Endothelial cell of umbilical vein (primary cell): ENCODE data around the gene PI4KA. TPM values are rescaled to one million over a fixed set of nuclear protein-coding genes. Genes with fewer than 3 reads are reported as not detected.

Experiments used
- BruUV-seq: library from RNA; stranded (reverse); fragments of 400-500 nt; replicated peaks from 2 replicates; lab custom pipeline; 2021; lab: Mats Ljungman, UMichigan
- CTCF ChIA-PET: fragments of 300-600, 350-600 bp; sonication (Branson Sonifier 250); formaldehyde crosslinking; loops from one replicate; lab custom pipeline; 2021; ENCODE audit warnings: antibody characterized with exemption, inconsistent platforms; lab: Charles Lee
- POLR2A ChIA-PET: fragments of 300-600, 350-600 bp; sonication (Branson Sonifier 250); formaldehyde crosslinking; loops from one replicate; lab custom pipeline; 2021; ENCODE audit warnings: antibody characterized with exemption, inconsistent platforms; lab: Charles Lee
- DNase-seq: peaks from one replicate; pipeline ENCODE4 v3.0.0-alpha.2; 2011; ENCODE audit warnings: low read depth, low spot score
- FAIRE-seq: peaks from 2 replicates; lab custom pipeline; 2011; peaks lifted over from hg19 to GRCh38; lab: Jason Lieb, UNC
- H2AFZ ChIP-seq: 2 replicates; pipeline ENCODE4 v1.6.0; 2012; ENCODE audit warnings: low read depth, low read length, control low read depth, inconsistent platforms
- H3K27ac ChIP-seq: 2 replicates; pipeline ENCODE4 v1.5.1; 2011; ENCODE audit warnings: low read depth, mild to moderate bottlenecking, control low read depth, low read length, moderate library complexity; ENCODE audit not compliant: insufficient read depth
- H3K27me3 ChIP-seq, 2 experiments: 2 replicates each; pipeline versions ENCODE4 v1.6.0 to v1.6.1; 2011; ENCODE audit warnings: low read length in 2 of 2, mixed read lengths in 1 of 2; ENCODE audit not compliant: control insufficient read depth in 2 of 2, insufficient read depth in 2 of 2
- H3K36me3 ChIP-seq, 2 experiments: 2 replicates in 1 of 2; 3 replicates in 1 of 2; pipeline ENCODE4 v1.5.1; 2011; ENCODE audit warnings: low read length in 2 of 2, mild to moderate bottlenecking in 1 of 2, moderate library complexity in 1 of 2; ENCODE audit not compliant: control insufficient read depth in 2 of 2, insufficient read depth in 2 of 2; ENCODE audit errors: extremely low read depth in 1 of 2
- H3K4me1 ChIP-seq: 3 replicates; pipeline ENCODE4 v1.5.1; 2011; ENCODE audit warnings: mild to moderate bottlenecking, low read length; ENCODE audit not compliant: control insufficient read depth, insufficient read depth; ENCODE audit errors: extremely low read depth
- H3K4me2 ChIP-seq: 2 replicates; pipeline ENCODE4 v1.6.1; 2011; ENCODE audit warnings: low read length, control low read depth, mixed read lengths; ENCODE audit not compliant: insufficient read depth
- H3K4me3 ChIP-seq, 3 experiments: fragments of 200-600 bp in 1 of 3; sonication (generic), shearing (Covaris generic) in 1 of 3; replicated peaks in 1 of 3; 2 replicates each; pipeline ENCODE4 v1.5.1; 2011 to 2016; ENCODE audit warnings: control low read depth in 3 of 3, low read length in 3 of 3, mild to moderate bottlenecking in 2 of 3, inconsistent platforms in 1 of 3, low read depth in 1 of 3, moderate library complexity in 1 of 3; ENCODE audit not compliant: insufficient read depth in 1 of 3
- H3K79me2 ChIP-seq: 2 replicates; pipeline ENCODE4 v1.6.0; 2012; ENCODE audit warnings: low read length, inconsistent platforms; ENCODE audit not compliant: control insufficient read depth, insufficient read depth
- H3K9ac ChIP-seq: replicated peaks from 2 replicates; pipeline ENCODE3; 2011; ENCODE audit warnings: low read length, control low read depth; ENCODE audit not compliant: insufficient read depth; ENCODE audit errors: extremely low read depth
- H3K9me1 ChIP-seq: replicated peaks from 3 replicates; pipeline ENCODE4 v1.6.0; 2011; ENCODE audit warnings: mild to moderate bottlenecking, low read length; ENCODE audit not compliant: control insufficient read depth, insufficient read depth; ENCODE audit errors: extremely low read depth
- H3K9me3 ChIP-seq: replicated peaks from 2 replicates; pipeline ENCODE4 v1.5.1; 2012; ENCODE audit warnings: low read length, inconsistent platforms; ENCODE audit not compliant: control insufficient read depth, insufficient read depth
- H4K20me1 ChIP-seq: replicated peaks from 2 replicates; pipeline ENCODE3; 2011; ENCODE audit warnings: mild to moderate bottlenecking, low read length; ENCODE audit not compliant: control insufficient read depth, insufficient read depth; ENCODE audit errors: extremely low read depth
- EZH2 ChIP-seq: IDR thresholded peaks from 2 replicates; pipeline ENCODE4 v1.6.1; 2012; ENCODE audit warnings: borderline replicate concordance, low read depth, mild to moderate bottlenecking, moderate library complexity, low read length, inconsistent platforms; ENCODE audit not compliant: severe bottlenecking
- FOS ChIP-seq: IDR thresholded peaks from 2 replicates; pipeline ENCODE4 v1.6.1; 2011; ENCODE audit warnings: mild to moderate bottlenecking, low read length, moderate library complexity, borderline replicate concordance; ENCODE audit not compliant: insufficient read depth
- GATA2 ChIP-seq: IDR thresholded peaks from 2 replicates; pipeline ENCODE4 v1.7.0; 2011; ENCODE audit warnings: low read depth, mild to moderate bottlenecking, moderate library complexity, mixed read lengths, low read length; ENCODE audit not compliant: insufficient read length, insufficient read depth
- JUN ChIP-seq: IDR thresholded peaks from 2 replicates; pipeline ENCODE4 v1.6.1; 2011; ENCODE audit warnings: borderline replicate concordance, low read depth; ENCODE audit not compliant: insufficient read length, insufficient read depth
- MYC ChIP-seq: IDR thresholded peaks from one replicate; pipeline ENCODE4 v1.6.1; 2011; ENCODE audit warnings: mild to moderate bottlenecking, low read depth, low read length
- POLR2A ChIP-seq: IDR thresholded peaks from 2 replicates; pipeline ENCODE4 v1.6.1; 2012; ENCODE audit warnings: low read depth, mild to moderate bottlenecking, control low read depth, low read length
- POLR2AphosphoS5 ChIP-seq: IDR thresholded peaks from 2 replicates; pipeline ENCODE4 v1.6.1; 2012; ENCODE audit warnings: low read depth, mild to moderate bottlenecking, control low read depth, low read length, moderate library complexity; ENCODE audit not compliant: insufficient read depth
- dilution Hi-C: fragments of 300-500 bp; cut with MboI; formaldehyde crosslinking; loops from one replicate; pipeline ENCODE4 v1.15.0; 2019; ENCODE audit warnings: low sequenced_read_pairs; ENCODE audit not compliant: extremely low pct_ligation_motif_present
- intact Hi-C: fragments of 100-400 bp; cut with micrococcal nuclease; formaldehyde crosslinking; loops from one replicate; pipeline ENCODE4 v1.10.0; 2022
- polyA plus RNA-seq, 4 experiments: library from polyadenylated mRNA; depleted of rRNA in 3 of 4; stranded (reverse) in 3 of 4; unstranded in 1 of 4; fragments of >200 nt; gene quantifications; 2 replicates each; pipeline versions ENCODE4 v1.2.1 to v1.2.3, GENCODE V29; 2011 to 2012; ENCODE audit warnings: missing spikeins in 1 of 4
- total RNA-seq: library from RNA; stranded (reverse); gene quantifications from 2 replicates; pipeline ENCODE4 v1.2.3, GENCODE V29; 2021
- TF ChIP-seq, protein P1 (sequence below): IDR thresholded peaks from 2 replicates; pipeline ENCODE4 v1.6.1; 2011; ENCODE audit not compliant: insufficient read depth, insufficient read length
- TF ChIP-seq, protein P2 (sequence below), 2 donors: IDR thresholded peaks; 1 replicate in 1 of 2; 2 replicates in 1 of 2; pipeline ENCODE4 v1.5.1; 2011; ENCODE audit warnings: low read length in 2 of 2, mild to moderate bottlenecking in 2 of 2, moderate library complexity in 2 of 2, control low read depth in 1 of 2, inconsistent platforms in 1 of 2, low read depth in 1 of 2; ENCODE audit not compliant: insufficient read depth in 1 of 2; ENCODE audit errors: extremely low read depth in 1 of 2

Gene PI4KA
- total and polyA plus RNA-seq, 2 donors (not counting 3 experiments of a cell fraction or from before 2014, with no cell fraction given) = 28.9 to 56.4 TPM

DNA sequence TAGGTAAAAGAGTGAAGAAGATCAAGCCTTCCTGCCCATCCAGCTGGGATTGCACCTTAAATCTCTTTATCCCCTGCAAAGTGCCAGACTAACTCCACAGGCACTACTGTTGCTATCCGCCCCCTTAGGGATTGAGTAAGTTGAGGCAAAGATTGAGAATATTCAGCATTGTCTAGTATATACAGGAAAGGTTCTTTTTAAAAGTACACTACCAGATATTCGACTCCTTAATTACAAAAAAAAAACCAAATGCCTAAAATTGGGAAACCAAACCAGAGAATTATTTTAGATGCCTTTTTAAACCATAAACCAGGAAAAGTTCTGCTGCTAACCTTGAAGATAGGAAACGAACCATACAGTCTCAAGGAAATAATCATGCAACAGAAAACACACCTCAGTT, 73.2 kb downstream of the PI4KA start:
- Histone ChIP-seq H4K20me1 (no peaks in the 10 kb centered on the region), H3K79me2 (no peaks in the 10 kb centered on the region), H3K9ac (no peak overlapping the region), H3K4me1 (peaks cover 42% of the 10 kb centered on the region), H2AFZ (no peak overlapping the region), H3K9me3 (no peaks in the 10 kb centered on the region), H3K9me1 (no peaks in the 10 kb centered on the region), H3K27ac (no peak overlapping the region), H3K4me2 (no peak overlapping the region), H3K27me3 (no peaks in the 10 kb centered on the region), H3K4me3 (no peak overlapping the region), H3K36me3 (peaks cover 3 to 6% of the 10 kb centered on the region in 2 experiments)
- no peak for TF ChIP-seq EZH2
- TF ChIP-seq POLR2AphosphoS5 = no peak
- no peak for TF ChIP-seq MYC
- TF ChIP-seq JUN = no peak
- TF ChIP-seq FOS = no peak
- TF ChIP-seq POLR2A = no peak
- TF ChIP-seq, protein P1, sequence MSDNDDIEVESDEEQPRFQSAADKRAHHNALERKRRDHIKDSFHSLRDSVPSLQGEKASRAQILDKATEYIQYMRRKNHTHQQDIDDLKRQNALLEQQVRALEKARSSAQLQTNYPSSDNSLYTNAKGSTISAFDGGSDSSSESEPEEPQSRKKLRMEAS = no peak
- TF ChIP-seq, protein P2, sequence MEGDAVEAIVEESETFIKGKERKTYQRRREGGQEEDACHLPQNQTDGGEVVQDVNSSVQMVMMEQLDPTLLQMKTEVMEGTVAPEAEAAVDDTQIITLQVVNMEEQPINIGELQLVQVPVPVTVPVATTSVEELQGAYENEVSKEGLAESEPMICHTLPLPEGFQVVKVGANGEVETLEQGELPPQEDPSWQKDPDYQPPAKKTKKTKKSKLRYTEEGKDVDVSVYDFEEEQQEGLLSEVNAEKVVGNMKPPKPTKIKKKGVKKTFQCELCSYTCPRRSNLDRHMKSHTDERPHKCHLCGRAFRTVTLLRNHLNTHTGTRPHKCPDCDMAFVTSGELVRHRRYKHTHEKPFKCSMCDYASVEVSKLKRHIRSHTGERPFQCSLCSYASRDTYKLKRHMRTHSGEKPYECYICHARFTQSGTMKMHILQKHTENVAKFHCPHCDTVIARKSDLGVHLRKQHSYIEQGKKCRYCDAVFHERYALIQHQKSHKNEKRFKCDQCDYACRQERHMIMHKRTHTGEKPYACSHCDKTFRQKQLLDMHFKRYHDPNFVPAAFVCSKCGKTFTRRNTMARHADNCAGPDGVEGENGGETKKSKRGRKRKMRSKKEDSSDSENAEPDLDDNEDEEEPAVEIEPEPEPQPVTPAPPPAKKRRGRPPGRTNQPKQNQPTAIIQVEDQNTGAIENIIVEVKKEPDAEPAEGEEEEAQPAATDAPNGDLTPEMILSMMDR (IDR thresholded peaks at IDR 0.05; ENCODE audit: extremely low read depth in 1 of 2, insufficient read depth in 1 of 2, low read depth in 1 of 2, low read length in 2 of 2) = no peak
- no peak for TF ChIP-seq GATA2
- ChIA-PET POLR2A (no interaction called here), CTCF (interaction anchor here (1.1 to 4.4 kb wide), 6 partner anchors 24 to 367 kb away, joined by 3 to 62 read pairs (median 6); no protein-coding TSS in a partner anchor)
- DNase-seq (no peak), FAIRE-seq (no peak)
- intact Hi-C loops (no loop called here), dilution Hi-C loops (no loop called here)
- BruUV-seq = no TSS peak
